ENCODE results near the gene LINS1.

Gene LINS1

DNA sequence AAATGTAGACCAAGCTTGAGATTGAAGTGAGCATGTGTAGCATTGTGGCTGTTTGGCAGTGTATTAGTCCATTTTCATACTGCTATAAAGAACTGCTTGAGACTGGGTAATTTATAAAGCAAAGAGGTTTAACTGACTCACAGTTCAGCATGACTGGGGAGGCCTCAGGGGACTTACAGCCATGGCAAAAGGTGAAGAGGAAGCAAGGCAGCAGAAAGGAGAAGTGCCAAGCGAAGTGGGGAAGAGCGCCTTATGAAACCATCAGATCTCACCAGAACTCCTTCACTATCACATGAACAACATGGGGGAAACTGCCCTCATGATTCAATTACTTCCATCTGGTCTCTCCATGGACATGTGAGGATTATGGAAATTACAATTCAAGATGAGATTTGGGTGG, 64.7 kb downstream of the LINS1 start:
- H3K27ac ChIP-seq, result no peak overlapping the region
- TF ChIP-seq, protein P1, sequence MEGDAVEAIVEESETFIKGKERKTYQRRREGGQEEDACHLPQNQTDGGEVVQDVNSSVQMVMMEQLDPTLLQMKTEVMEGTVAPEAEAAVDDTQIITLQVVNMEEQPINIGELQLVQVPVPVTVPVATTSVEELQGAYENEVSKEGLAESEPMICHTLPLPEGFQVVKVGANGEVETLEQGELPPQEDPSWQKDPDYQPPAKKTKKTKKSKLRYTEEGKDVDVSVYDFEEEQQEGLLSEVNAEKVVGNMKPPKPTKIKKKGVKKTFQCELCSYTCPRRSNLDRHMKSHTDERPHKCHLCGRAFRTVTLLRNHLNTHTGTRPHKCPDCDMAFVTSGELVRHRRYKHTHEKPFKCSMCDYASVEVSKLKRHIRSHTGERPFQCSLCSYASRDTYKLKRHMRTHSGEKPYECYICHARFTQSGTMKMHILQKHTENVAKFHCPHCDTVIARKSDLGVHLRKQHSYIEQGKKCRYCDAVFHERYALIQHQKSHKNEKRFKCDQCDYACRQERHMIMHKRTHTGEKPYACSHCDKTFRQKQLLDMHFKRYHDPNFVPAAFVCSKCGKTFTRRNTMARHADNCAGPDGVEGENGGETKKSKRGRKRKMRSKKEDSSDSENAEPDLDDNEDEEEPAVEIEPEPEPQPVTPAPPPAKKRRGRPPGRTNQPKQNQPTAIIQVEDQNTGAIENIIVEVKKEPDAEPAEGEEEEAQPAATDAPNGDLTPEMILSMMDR (conservative IDR thresholded peaks at IDR 0.05), result no peak
- TF ChIP-seq ZFX (IDR thresholded peaks at IDR 0.05), result no peak

DNA sequence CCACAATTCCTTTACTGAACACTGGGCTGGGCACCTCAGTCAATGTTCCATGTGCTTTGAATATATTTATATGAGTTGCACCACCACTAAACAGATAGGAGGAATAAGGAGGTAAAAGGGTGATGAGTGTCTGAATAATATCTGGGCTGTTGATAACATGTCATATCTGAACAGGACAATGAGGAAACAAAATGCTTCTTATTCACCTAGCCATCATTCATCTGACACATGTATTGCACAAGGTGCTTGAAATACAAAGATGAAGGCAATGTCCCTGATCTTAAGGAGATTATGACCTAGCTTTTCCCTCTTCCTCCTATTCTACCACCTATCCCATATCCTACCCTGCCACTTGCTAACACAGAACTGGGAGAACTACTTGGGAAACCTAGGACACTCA, 65.3 kb downstream of the LINS1 start:
- no peak overlapping the region for H3K27ac ChIP-seq
- TF ChIP-seq ZFX (IDR thresholded peaks at IDR 0.05), result no peak
- TF ChIP-seq, protein P1 (conservative IDR thresholded peaks at IDR 0.05), result no peak

DNA sequence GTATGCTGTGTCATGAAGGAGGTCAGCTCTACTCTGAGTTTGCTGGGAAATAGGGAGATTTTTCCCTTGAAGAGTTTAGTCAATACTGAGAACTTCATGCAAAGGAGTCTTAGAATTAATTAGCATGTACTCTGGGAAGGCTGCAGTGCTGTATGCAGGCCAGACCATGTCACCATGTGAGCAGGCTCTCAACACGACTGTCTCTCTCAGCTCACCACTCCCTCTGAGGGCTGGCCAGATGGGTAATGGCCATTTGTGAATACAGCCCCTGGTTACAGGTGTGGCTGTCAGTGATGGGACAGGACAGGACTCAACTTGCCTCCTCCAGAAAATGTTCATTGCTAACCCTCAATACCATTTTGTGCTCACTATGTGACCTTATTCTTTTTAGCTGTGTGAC, 68.1 kb downstream of the LINS1 start:
- no peak overlapping the region for H3K27ac ChIP-seq
- TF ChIP-seq, protein P1 (conservative IDR thresholded peaks at IDR 0.05), result no peak
- TF ChIP-seq ZFX (IDR thresholded peaks at IDR 0.05), result no peak

DNA sequence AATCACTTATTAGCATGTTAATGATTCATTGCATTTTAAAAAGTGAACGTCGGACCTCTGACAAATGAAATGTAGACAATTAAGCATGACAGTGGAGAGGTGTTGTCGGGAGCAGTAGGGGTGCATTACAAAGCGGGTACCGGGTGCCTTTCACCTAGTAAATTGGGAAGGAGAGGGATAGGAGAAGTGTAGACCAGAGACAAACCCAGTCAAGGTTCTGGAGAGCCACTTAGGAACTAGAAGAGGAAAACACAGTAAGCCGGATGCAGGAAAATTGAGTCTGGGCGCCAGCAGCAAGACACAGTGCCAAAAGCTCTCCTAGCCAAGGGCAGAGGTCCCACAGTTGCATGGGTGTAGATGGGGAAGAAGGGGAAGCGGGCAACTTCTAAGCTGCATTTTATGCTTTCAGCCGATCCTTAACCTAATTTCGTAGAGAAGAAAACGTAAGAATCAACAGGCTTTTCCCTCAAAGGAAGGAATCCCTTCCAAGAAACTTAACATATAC, 70.1 kb downstream of the LINS1 start:
- no peak for TF ChIP-seq ZFX (IDR thresholded peaks at IDR 0.05)
- TF ChIP-seq, protein P1 (conservative IDR thresholded peaks at IDR 0.05), result no peak
- no peak overlapping the region for H3K27ac ChIP-seq

DNA sequence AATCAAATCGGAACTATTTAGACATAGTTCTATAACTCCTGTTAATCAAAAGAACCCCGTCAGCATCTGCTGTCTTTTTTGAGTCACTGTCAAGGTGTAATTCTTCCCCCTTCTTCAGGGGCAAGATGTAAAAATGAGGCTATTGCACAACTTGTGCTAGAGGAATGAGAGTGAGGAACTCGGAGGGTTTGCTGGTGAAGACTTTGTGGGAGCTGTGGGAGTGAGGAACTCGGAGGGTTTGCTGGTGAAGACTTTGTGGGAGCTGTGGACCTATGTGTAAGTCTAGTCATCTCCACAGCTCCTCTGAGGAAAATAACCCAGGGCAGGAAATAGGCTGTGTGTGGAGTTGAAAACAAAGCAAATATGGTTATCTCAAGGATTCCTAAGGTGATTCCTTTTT, 70.8 kb downstream of the LINS1 start:
- H3K27ac ChIP-seq, result no peak overlapping the region
- no peak for TF ChIP-seq ZFX (IDR thresholded peaks at IDR 0.05)
- TF ChIP-seq, protein P1 (conservative IDR thresholded peaks at IDR 0.05), result no peak

DNA sequence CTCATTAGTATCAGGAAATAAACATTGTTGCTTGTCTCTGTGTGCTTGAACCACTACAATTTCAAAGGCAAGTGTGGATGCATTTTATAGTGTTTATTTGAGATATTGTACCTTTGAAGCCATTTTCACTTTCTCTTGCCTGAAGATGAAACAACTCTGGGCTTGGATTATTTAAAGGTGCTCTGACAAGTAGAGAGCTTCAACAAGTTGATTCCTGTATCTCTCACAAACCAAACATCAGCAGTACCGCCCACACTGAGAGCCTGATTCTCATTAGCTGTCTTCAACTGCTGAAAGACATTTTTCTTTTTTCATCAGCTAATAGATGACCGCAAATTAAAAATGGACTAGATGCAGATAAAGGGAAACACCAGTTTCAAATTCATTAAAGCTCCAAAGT, 72.4 kb downstream of the LINS1 start:
- no peak overlapping the region for H3K27ac ChIP-seq
- no peak for TF ChIP-seq ZFX (IDR thresholded peaks at IDR 0.05)
- TF ChIP-seq, protein P1 (conservative IDR thresholded peaks at IDR 0.05), result no peak

DNA sequence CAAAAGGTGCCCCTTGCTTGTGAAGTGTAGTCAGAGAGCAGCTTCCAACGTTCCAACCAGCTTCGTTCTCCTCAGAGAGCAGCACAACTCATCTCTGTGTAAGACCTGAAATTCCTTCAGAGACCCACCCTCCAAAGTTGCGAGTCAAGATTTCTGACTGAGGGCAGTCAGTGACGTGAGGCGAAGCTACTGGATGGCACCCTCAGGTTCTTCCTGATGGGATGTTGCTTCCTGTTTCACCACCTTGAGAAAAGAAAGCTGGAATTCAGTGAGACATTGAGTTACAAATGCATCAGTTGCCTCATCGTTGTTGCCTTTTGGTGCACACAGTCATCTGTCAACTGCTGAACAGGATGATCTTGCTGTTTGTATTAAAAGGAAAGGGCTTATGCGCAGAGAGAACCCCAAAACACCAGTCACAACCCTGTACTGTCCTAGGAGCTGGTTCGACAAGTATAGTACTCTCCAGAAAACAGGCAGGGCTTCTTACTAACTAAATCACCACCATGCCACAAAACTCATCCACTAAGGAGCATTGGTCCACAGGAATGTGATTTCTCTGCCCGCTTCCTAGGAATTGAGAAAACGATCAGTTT, 73.1 kb downstream of the LINS1 start, which contains the start of gene CERS3:
Gene CERS3, minus strand, starts transcription at position 118 of the 596 bp plus-strand sequence. CDS start 27,101 bp downstream, outside the sequence.
- no peak within 1 kb of the TSS for H3K27ac ChIP-seq
- TF ChIP-seq, protein P1 (conservative IDR thresholded peaks at IDR 0.05), result no peak
- no peak for TF ChIP-seq ZFX (IDR thresholded peaks at IDR 0.05)

Measured in C4-2B (cell line).